PC-9 (cell line): ENCODE measurements around the gene SETX. TPM values are rescaled to one million over a fixed set of nuclear protein-coding genes. Genes with fewer than 3 reads are reported as not detected.
A peak's percentile ranks its signal among the peaks of the same experiment; 100 is the strongest.

Source experiments
- BruUV-seq: library from RNA; stranded (reverse); fragments of 400-500 nt; replicated peaks from 2 replicates; lab custom pipeline; 2021; lab: Mats Ljungman, UMichigan
- CTCF ChIA-PET: fragments of 300-600 bp; sonication (Branson Sonifier 250); formaldehyde crosslinking; loops from one replicate; lab custom pipeline; 2022; ENCODE audit warnings: antibody characterized with exemption; lab: Charles Lee
- POLR2A ChIA-PET: fragments of 300-600 bp; sonication (Branson Sonifier 250); formaldehyde crosslinking; loops from one replicate; lab custom pipeline; 2022; ENCODE audit warnings: antibody characterized with exemption; ENCODE audit not compliant: unreplicated experiment; lab: Charles Lee
- DNase-seq, 2 experiments: peaks; one replicate each; pipeline versions ENCODE4 v3.0.0 to v3.0.0-alpha.2; 2015 to 2022; ENCODE audit warnings: mixed read lengths in 1 of 2
- H2AFZ ChIP-seq: fragments of 200-600 bp; sonication (generic); 2 replicates; pipeline ENCODE4 v1.8.1; 2017; ENCODE audit warnings: antibody characterized with exemption
- H3F3A ChIP-seq: fragments of 200-600 bp; sonication (generic); 2 replicates; pipeline ENCODE4 v1.8.1; 2017; ENCODE audit warnings: antibody characterized with exemption, mild to moderate bottlenecking, low read depth; ENCODE audit not compliant: insufficient read depth
- H3K27ac ChIP-seq: fragments of 200-600 bp; sonication (generic); 2 replicates; pipeline ENCODE4 v1.6.1; 2016; ENCODE audit warnings: mixed run types
- H3K27me3 ChIP-seq: fragments of 200-600 bp; sonication (generic); 2 replicates; pipeline ENCODE4 v1.6.1; 2016; ENCODE audit warnings: low read depth, mixed run types; ENCODE audit not compliant: insufficient read depth
- H3K36me3 ChIP-seq: fragments of 200-600 bp; sonication (generic); 2 replicates; pipeline ENCODE4 v1.6.1; 2016; ENCODE audit warnings: low read depth, mixed run types
- H3K4me1 ChIP-seq: fragments of 200-600 bp; sonication (generic); replicated peaks from 2 replicates; pipeline ENCODE4 v1.6.1; 2016; ENCODE audit warnings: mixed run types; ENCODE audit not compliant: insufficient read depth
- H3K4me2 ChIP-seq: fragments of 200-600 bp; sonication (generic); 2 replicates; pipeline ENCODE4 v1.6.1; 2017; ENCODE audit warnings: mixed run types
- H3K4me3 ChIP-seq: fragments of 200-600 bp; sonication (generic); 2 replicates; pipeline ENCODE4 v1.6.1; 2016; ENCODE audit warnings: mixed run types
- H3K79me2 ChIP-seq: fragments of 200-600 bp; sonication (generic); 2 replicates; pipeline ENCODE4 v1.6.1; 2017; ENCODE audit warnings: low read depth, mixed run types
- H3K9me2 ChIP-seq: fragments of 200-600 bp; sonication (generic); 2 replicates; pipeline ENCODE4 v1.8.1; 2017; ENCODE audit warnings: mild to moderate bottlenecking; ENCODE audit not compliant: insufficient read depth
- H3K9me3 ChIP-seq: fragments of 200-600 bp; sonication (generic); 2 replicates; pipeline ENCODE4 v1.8.1; 2016; ENCODE audit warnings: low read depth; ENCODE audit not compliant: insufficient read depth
- H4K20me1 ChIP-seq: fragments of 200-600 bp; sonication (generic); 2 replicates; pipeline ENCODE4 v1.8.1; 2017; ENCODE audit not compliant: insufficient read depth
- CTCF ChIP-seq: fragments of 200-600 bp; sonication (generic); conservative IDR thresholded peaks from 2 replicates; pipeline ENCODE4 v1.6.1; 2017; ENCODE audit warnings: mixed run types, antibody characterized with exemption, mild to moderate bottlenecking, moderate library complexity
- EZH2 ChIP-seq: fragments of 200-600 bp; sonication (generic); IDR thresholded peaks from 2 replicates; pipeline ENCODE4 v1.8.0; 2017; ENCODE audit warnings: antibody characterized with exemption, low read depth
- intact Hi-C: fragments of 100-400 bp; cut with micrococcal nuclease; formaldehyde crosslinking; loops from one replicate; pipeline ENCODE4 v1.10.0; 2022; ENCODE audit not compliant: unreplicated experiment
- total RNA-seq: library from RNA; stranded (reverse); gene quantifications from 2 replicates; pipeline ENCODE4 v1.2.3, GENCODE V29; 2021

The SETX gene
- total RNA-seq, 1 experiment from 2014 or later: 23.5 TPM

GRCh38 chr9:132387133-132387532, 32.3 kb upstream of the SETX start:
- Histone ChIP-seq H3K79me2 (no peaks in the 10 kb centered on the region), H4K20me1 (no peaks in the 10 kb centered on the region), H3K9me3 (no peaks in the 10 kb centered on the region), H3K27ac (no peak overlapping the region), H3K36me3 (peaks cover 23% of the 10 kb centered on the region), H2AFZ (no peak overlapping the region), H3K4me1 (no peaks in the 10 kb centered on the region), H3F3A (no peaks in the 10 kb centered on the region), H3K4me2 (no peak overlapping the region), H3K4me3 (no peak overlapping the region), H3K9me2 (no peaks in the 10 kb centered on the region), H3K27me3 (no peaks in the 10 kb centered on the region)
- no peak for TF ChIP-seq CTCF
- no peak for TF ChIP-seq EZH2
- BruUV-seq: no TSS peak
- CTCF ChIA-PET: no interaction called here
- intact Hi-C loops: no loop called here
- POLR2A ChIA-PET: no interaction called here
- DNase-seq: no peak

GRCh38 chr9:132384376-132384775, 29.6 kb upstream of the SETX start:
- intact Hi-C loops: no loop called here
- Histone ChIP-seq H3F3A (0 out of 2 replicates have a peak, but pooled peaks cover 6% of the 10 kb centered on the region), H3K4me3 (no peak overlapping the region), H3K9me2 (no peaks in the 10 kb centered on the region), H3K79me2 (no peaks in the 10 kb centered on the region), H3K27ac (no peak overlapping the region), H3K36me3 (peaks cover 17% of the 10 kb centered on the region), H4K20me1 (no peaks in the 10 kb centered on the region), H3K27me3 (no peaks in the 10 kb centered on the region), H3K9me3 (no peaks in the 10 kb centered on the region), H3K4me2 (no peak overlapping the region), H3K4me1 (no peaks in the 10 kb centered on the region), H2AFZ (no peak overlapping the region)
- no peak for DNase-seq
- POLR2A ChIA-PET: interaction anchor here (0.7 kb wide), 1 partner anchor 543 kb away, joined by 3 read pairs; no protein-coding TSS in a partner anchor
- BruUV-seq: TSS peak; percentile 13
- no peak for TF ChIP-seq CTCF
- TF ChIP-seq EZH2: no peak
- CTCF ChIA-PET: no interaction called here

GRCh38 chr9:132383462-132383883, 28.7 kb upstream of the SETX start:
- no peaks in the 10 kb centered on the region for H3K9me2 ChIP-seq
- no peak overlapping the region for H3K4me3 ChIP-seq
- no peak overlapping the region for H3K27ac ChIP-seq
- BruUV-seq: no TSS peak
- no peaks in the 10 kb centered on the region for H4K20me1 ChIP-seq
- TF ChIP-seq EZH2 (no peak), CTCF (no peak)
- DNase-seq: no peak
- peaks cover 23% of the 10 kb centered on the region for H3K36me3 ChIP-seq
- ChIA-PET POLR2A (interaction anchor here (0.6 kb wide), 1 partner anchor 68 kb away, joined by 5 read pairs; no protein-coding TSS in a partner anchor), CTCF (no interaction called here)
- no peaks in the 10 kb centered on the region for H3K4me1 ChIP-seq
- H3F3A ChIP-seq: peaks cover 6% of the 10 kb centered on the region; the same call in 1 of the 2 replicates
- H2AFZ ChIP-seq: no peak overlapping the region
- H3K9me3 ChIP-seq: no peaks in the 10 kb centered on the region
- H3K27me3 ChIP-seq: no peaks in the 10 kb centered on the region
- H3K79me2 ChIP-seq: no peaks in the 10 kb centered on the region
- intact Hi-C loops: no loop called here
- H3K4me2 ChIP-seq: no peak overlapping the region
